ENCODE measurements around the gene TAGLN2. TPM values are rescaled to one million over a fixed set of nuclear protein-coding genes. Genes with fewer than 3 reads are reported as not detected.

The TAGLN2 gene
- total and polyA plus RNA-seq, 9 of the 15 experiments (the other 6 are each of a cell fraction or from before 2014, with no cell fraction given) = 192 to 683 (median 455) TPM

GRCh38 chr1:159921251-159921650, 4.1 kb downstream of the TAGLN2 start (continued):
- TF ChIP-seq CUX1 (CRISPR knock-in tag; IDR thresholded peaks at IDR 0.05) = 0 out of 2 replicates have a peak, but pooled peaks have one; percentile 44
- TF ChIP-seq FOXK2 (conservative IDR thresholded peaks at IDR 0.05 in 1 of 2, IDR thresholded peaks at IDR 0.05 in 1 of 2; ENCODE audit: low read depth in 2 of 2) = peak; percentile 47 to 59; a peak in 2 of 4 replicates
- TF ChIP-seq SRSF3 (IDR thresholded peaks at IDR 0.05; ENCODE audit: insufficient read depth, low read length) = no peak
- TF ChIP-seq NCOR1 (IDR thresholded peaks at IDR 0.05) = peak; percentile 21; the same call in 1 of the 2 replicates
- peak; percentile 40; the same call in 1 of the 2 replicates for TF ChIP-seq ZEB2 (IDR thresholded peaks at IDR 0.05)
- peak; percentile 55 for TF ChIP-seq SMARCE1 (IDR thresholded peaks at IDR 0.05)
- TF ChIP-seq HDAC1 (IDR thresholded peaks at IDR 0.05) = peak in 1 of 2 experiments; percentile 45; a peak in 1 of 4 replicates
- TF ChIP-seq SMARCA4 (IDR thresholded peaks at IDR 0.05) = peak; percentile 45; the same call in 1 of the 2 replicates
- 0 out of 2 replicates have a peak, but pooled peaks have one; percentile 22 for TF ChIP-seq SOX6 (IDR thresholded peaks at IDR 0.05)
- peak; percentile 41; the same call in 1 of the 2 replicates for TF ChIP-seq GATA2 (CRISPR knock-in tag; IDR thresholded peaks at IDR 0.05)
- peak; percentile 39; the same call in 1 of the 2 replicates for TF ChIP-seq JUND (IDR thresholded peaks at IDR 0.05; ENCODE audit: borderline replicate concordance, low read depth, low read length)
- TF ChIP-seq JUND (tag; IDR thresholded peaks at IDR 0.05; ENCODE audit: borderline replicate concordance, low read depth, low read length) = peak; percentile 25; the same call in 1 of the 3 replicates
- TF ChIP-seq, protein P1, sequence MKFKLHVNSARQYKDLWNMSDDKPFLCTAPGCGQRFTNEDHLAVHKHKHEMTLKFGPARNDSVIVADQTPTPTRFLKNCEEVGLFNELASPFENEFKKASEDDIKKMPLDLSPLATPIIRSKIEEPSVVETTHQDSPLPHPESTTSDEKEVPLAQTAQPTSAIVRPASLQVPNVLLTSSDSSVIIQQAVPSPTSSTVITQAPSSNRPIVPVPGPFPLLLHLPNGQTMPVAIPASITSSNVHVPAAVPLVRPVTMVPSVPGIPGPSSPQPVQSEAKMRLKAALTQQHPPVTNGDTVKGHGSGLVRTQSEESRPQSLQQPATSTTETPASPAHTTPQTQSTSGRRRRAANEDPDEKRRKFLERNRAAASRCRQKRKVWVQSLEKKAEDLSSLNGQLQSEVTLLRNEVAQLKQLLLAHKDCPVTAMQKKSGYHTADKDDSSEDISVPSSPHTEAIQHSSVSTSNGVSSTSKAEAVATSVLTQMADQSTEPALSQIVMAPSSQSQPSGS (CRISPR knock-in tag; IDR thresholded peaks at IDR 0.05) = no peak
- TF ChIP-seq TCF3 (CRISPR knock-in tag; IDR thresholded peaks at IDR 0.05) = peak; percentile 8; the same call in 1 of the 2 replicates
- TF ChIP-seq ZNF586 (CRISPR knock-in tag; conservative IDR thresholded peaks at IDR 0.05) = no peak
- TF ChIP-seq MYBL2 (IDR thresholded peaks at IDR 0.05; ENCODE audit: low read depth) = no peak
- TF ChIP-seq MYBL2 (CRISPR knock-in tag; IDR thresholded peaks at IDR 0.05; ENCODE audit: borderline replicate concordance) = no peak
- TF ChIP-seq ZNF436 (CRISPR knock-in tag; IDR thresholded peaks at IDR 0.05) = no peak
